Left lobe of liver (tissue), 2 donors: ENCODE data around the gene NCS1. TPM values are rescaled to one million over a fixed set of nuclear protein-coding genes. Genes with fewer than 3 reads are reported as not detected.

Experiments used
- ATAC-seq: fragments of 200-7000 bp; cut with Tn5 transposase; one replicate; pipeline ENCODE4 v1.9.1; 2020; ENCODE audit warnings: mild to moderate bottlenecking, moderate library complexity
- DNase-seq: peaks from one replicate; pipeline ENCODE4 v3.0.0-alpha.2; 2020; ENCODE audit warnings: low spot score
- total RNA-seq: library from RNA; stranded (reverse); gene quantifications from one replicate; pipeline ENCODE4 v1.2.1, GENCODE V29; 2021
- donor health status: DM: no; HTN: no; CAD: no; lungs with moderate emphysema.
- donor health status: DM: no; HTN: yes; CAD: no.

NCS1 gene
- total RNA-seq, 1 donor from 2014 or later, result 2.5 TPM

DNA sequence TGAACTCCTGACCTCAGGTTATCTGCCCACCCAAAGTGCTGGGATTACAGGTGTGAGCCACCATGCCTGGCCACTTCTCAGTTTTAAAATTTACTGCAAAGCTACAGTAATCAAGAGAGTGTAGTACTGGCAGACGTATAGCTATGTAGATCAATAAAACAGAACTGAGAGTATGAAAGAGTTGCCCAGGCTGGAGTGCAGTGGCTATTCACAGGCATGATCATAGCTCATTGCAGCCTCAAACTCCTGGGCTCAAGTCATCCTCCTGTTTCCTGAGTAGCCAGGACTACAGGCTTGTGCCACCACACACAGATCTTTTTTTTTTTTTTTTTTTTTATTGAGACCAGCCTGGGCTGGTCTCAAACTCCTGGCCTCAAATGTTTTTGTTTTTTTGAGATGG lies 26.5 kb upstream of the NCS1 start:
- ATAC-seq, result no peak
- no peak for DNase-seq

DNA sequence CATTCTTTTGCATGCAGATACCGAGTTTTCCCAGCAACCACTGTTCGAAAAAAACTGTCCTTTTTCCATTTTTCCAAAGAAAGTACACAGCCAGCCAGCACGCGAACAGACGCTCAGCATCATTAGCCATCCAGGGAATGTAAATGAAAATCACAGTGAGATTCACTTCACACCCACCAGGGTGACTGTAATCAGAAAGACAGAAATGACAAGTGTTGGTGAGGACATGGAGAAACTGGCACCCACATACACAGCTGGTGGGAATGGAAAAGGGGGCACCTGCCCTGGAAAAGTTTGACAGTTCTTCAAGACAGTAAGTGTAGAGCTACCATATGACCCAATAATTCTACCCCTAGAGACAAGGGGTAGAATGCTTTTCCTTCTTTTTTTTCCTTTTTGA lies 25.0 kb upstream of the NCS1 start:
- DNase-seq, result no peak
- ATAC-seq, result no peak

DNA sequence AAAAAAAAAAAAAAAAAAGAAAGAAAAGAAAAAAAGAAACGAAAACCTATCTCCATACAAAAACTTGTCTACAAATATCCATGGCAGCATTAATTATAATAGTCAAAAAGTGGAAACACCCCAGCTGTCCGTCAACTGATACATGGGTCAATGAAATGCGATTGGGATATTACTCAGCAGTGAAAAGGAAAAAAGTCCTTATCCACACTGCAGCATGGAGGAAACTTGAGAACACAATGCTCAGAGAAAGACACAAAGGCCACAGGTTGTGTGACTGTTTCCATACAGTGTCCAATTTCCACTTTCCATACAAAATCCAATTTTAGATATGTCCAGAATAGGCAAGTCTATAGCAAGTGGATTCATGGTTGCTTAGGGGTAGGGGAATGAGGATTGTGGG lies 24.3 kb upstream of the NCS1 start:
- DNase-seq (no peak), ATAC-seq (no peak)

DNA sequence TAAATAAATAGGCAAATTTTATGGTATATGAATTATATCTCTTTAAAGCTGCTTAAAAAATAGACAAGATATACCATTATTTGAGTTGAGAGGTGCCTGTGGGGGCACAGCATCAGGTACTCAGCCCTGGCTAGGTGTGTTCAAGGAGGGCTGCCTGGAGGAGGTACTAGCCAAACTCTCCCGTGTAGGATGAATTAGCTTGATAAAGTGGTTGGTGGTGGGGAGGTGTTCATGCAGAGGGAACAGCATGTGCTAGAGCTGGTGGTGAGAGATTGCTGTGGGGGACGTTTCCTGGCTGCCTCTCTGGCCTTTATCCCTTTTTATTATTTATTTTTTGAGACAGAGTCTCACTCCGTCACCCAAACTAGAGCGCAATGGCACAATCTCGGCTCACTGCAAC lies 23.2 kb upstream of the NCS1 start:
- no peak for DNase-seq
- ATAC-seq, result no peak

DNA sequence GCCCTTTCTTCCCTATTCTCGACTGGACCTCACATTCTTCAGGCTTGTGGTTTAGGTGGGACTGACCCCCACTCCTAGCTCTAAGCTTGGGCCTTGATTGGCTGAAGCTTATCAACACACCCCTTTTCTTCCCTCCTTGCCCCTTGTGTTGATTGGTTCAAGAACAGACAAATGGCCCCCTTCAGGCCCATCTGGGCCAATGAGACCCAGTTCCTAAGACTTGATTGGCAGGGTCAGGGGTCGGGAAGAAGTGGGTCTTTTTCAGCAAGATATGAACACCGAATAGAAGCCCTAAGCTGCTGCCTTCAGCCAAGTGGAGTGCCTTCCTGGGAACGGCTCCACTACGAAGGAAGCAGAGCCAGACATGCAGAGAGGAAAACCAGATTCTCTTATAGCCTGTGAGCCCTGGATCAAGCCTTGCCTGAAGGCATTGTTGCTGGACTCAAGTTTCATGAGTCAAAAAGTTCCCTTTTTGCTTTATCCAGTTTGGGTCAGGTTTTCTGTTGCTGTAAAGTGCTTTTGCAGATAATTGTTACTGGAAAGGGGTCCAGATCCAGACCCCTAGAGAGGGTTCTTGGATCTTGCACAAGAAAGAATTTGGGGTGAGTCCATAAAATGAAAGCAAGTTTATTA lies 22.4 kb upstream of the NCS1 start:
- no peak for ATAC-seq
- DNase-seq, result no peak

DNA sequence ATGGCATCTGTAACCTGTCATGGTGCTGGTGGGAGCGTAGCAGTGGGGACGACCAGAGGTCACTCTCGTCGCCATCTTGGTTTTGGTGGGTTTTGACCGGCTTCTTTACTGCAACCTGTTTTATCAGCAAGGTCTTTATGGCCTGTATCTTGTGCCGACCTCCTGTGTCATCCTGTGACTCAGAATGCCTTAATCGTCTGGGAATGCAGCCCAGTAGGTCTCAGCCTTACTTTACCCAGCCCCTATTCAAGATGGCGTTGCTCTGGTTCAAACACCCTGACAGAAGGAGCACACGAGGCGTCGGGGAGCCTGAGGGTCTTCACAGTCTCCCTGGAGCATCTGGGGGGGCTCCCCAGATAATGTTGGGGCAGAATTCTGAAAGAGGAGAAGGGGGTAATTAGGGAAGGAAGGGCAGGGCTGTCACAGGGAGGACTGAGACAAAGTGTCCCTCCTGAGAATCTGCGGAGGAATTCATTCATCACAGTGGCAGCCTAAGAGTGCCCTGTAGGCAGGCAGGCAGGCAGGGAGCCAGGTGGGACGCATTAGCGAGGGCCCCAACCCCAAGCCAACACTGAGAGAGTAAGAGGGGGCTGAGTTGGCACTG lies 21.3 kb upstream of the NCS1 start:
- DNase-seq (no peak), ATAC-seq (no peak)

DNA sequence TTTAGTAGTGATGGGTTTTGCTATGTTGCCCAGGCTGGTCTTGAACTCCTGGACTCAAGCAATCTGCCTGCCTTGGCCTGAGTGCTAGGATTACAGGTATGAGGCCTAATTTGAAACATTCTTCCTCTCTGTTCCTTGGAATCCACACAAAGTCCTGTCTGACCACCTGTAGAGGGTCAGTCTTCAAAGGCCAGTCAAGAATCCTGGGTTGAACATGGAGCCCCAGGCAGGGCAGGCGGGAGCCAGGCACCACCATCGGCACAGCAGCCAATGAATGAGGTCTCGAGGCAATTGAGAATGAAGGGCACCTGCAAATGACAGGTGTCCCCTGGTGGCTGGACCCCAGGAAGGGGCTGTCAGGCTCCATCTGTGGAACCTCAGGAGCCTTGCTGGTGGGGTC lies 17.4 kb upstream of the NCS1 start:
- ATAC-seq, result no peak
- no peak for DNase-seq

DNA sequence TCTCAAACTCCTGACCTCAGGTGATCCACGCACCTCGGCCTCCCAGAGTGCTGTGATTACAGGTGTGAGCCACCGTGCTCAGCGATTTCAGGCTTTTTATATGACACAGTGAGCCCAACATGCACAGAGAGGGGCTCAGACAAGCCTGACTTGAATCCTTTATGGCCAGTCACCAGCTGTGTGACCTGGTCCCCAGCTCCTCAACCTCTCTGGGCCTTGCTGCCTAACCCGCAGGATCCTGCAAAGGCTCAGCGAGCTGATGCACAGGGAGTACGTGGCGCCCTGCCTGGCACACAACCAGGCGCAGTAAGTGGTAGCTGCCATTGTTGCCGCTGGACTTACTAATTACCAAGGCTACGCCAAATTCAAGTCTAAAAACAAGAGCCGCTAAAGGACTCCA lies 16.6 kb upstream of the NCS1 start:
- no peak for ATAC-seq

DNA sequence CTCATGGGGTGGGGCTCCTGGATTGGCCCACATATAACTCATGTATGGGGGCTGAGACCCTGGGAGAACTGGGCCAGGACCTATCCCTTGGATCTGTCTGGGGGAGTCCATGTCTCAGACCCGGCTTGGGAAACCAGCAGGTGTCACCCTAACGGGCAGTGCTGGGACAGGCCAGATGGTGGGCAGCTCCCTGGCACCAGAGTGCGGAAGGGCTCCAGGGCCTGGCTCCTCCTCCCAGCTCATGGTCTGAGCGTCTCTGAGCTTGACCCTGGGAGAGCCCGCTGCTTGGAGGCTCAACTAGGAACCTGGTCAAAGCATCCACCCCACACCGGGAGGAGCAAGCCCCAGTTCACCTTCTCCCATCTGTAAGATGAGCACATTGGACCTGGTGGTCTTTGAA lies 15.5 kb upstream of the NCS1 start:
- DNase-seq (no peak), ATAC-seq (peak; percentile 49)

More for the DNA sequence above, 16.6 kb upstream of the NCS1 start:
- no peak for DNase-seq

DNA sequence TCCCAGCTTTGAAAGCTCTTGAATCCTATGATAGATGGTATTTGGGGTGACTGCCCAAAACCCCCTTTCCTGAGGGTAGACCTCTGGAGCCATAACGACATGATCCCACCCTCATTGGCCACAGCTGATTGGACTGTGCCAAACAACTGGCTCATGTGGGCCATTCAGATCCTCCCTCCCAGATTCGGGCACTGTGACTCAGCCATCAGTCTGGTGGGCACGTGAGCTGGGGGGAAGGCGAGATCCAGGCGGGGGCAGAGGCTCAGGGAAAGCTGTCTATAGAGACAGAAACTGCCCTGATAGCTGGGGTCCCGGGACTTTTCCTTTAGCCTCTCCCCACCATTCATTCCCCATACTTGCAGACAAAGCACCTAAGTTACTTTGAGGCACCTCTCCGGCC lies 15.1 kb upstream of the NCS1 start:
- ATAC-seq (no peak), DNase-seq (no peak)

DNA sequence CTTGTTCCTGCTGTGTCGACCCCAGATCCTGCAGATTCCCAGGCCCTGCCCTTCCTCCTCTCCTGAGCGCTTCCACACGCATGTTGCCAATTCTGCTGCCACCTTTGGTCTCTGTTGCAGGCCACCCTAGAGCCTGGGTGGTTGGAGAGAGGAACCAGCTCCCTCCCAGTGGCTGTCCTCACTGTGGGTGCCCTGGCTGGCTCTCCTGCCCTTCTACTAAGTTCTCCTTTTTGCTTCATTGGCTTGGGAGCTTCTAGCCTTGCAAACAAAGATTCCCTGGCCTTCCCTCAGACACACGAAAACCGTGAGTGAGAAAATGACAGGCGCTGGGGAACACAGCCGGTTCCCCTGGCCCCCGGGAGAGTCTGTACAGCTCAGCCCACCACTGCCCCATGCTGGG lies 14.2 kb upstream of the NCS1 start:
- ATAC-seq, result no peak
- no peak for DNase-seq

DNA sequence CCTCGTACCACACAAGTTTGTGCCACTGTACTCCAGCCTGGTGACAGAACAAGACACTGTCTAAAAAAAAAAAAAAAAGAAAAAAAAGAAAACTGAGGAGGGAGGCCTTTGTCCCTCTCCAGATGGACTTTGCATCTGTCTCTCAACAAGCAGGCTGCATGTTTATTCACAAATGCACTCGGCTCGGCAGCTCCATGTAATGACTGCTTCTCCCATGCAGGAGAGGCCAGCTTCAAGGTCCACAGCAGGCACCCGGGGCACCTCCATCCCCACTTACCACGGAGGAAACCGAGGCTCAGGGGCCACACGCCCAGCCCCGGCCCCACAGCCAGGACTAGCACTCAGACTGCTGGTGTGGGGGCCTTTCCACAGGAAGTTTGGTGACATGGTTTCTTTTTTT lies 13.1 kb upstream of the NCS1 start:
- DNase-seq, result no peak
- peak; percentile 94 for ATAC-seq

DNA sequence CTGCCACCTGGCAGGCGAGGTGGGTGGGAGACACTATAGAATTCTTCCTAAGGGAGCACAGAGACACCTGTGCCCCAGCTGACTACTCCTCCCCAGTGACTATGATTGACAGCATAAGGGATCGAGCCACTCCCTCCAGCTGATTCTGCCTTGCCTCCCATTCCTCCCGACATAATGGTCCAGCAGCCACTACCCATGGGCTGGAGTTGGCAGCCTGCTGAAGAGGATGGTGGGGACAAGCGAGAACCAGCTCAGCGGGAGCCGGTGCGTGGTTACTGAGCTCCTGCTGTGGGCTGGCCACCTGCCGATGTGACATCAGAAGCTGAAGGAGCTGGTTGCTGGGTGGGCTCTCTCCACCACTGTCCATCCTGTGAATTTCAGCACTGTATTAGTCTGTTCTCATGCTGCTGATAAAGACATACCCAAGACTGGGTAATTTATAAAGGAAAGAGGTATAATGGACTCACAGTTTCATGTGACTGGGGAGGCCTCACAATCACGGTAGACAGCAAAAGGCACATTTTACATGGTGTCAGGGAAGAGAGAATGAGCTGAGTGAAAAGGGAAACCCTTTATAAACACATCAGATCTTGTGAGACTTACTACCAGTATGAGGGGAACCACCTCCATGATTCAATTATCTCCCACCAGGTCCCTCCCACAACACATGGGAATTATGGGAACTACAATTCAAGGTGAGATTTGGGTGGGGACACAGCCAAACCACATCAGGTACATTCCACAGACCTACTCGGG lies 12.1 kb upstream of the NCS1 start:
- ATAC-seq, result no peak
- no peak for DNase-seq

DNA sequence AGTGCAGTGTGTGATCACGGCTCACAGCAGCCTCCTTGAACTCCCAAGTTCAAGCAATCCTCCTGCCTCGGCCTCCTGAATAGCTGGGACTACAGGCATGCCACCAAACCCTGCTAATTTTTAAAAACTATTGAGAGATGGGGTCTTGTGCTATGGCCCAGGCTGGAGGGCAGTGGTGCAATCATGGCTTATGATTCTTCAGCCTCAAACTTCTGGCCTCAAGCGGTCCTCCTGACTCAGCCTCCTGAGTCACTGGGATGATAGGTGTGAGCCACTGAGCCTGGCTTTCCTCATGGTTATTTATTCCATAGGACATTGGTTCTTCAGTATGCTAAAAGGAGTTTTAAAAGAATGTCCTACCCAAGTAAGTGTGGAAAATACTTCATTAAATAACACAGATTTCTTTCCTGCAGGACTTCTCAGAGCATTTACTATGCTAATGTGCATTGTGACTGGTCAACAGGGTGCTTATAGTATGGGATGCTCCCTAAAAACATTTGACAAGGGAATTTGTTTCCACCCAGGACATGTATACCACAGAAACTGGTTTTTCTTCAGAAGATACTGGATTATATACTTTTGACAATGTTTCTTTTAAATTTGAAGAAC lies 11.2 kb upstream of the NCS1 start:
- ATAC-seq (no peak), DNase-seq (no peak)

DNA sequence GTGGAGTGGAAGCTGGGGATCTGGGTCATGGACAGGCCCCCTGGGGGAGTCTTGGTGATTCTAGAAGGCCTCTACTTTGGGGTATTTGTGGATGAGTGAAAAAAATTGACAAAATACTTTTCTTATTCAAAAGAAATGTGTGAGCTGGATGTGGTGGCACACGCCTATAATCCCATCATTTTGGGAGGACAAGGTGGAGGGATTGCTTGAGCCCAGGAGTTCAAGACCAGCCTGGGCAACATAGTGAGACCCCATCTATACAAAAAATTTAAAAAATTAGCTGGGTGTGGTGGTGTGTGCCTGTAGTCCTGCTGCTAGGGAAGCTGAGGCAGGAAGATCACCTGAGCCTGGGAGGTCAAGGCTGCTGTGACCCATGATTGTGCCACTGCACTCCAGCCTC lies 6.6 kb upstream of the NCS1 start:
- DNase-seq (no peak), ATAC-seq (no peak)

DNA sequence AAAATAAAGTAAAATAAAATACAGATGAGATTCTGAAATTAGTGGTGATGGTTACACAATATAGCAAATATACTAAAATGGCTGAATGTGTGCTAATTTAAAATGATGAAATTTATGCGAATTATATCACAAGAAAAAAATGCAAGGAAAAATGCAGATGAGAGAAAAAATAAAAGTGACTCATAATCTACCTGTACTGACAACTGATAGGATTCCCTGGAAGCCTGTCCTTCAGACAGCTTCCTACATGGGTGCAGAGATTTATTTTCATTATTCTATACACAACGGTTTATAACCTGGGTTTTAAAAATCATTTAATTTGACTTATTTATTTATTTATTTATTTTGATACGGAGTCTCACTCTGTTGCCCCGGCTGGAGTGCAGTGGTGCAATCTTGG lies 5.8 kb upstream of the NCS1 start:
- no peak for ATAC-seq
- no peak for DNase-seq

DNA sequence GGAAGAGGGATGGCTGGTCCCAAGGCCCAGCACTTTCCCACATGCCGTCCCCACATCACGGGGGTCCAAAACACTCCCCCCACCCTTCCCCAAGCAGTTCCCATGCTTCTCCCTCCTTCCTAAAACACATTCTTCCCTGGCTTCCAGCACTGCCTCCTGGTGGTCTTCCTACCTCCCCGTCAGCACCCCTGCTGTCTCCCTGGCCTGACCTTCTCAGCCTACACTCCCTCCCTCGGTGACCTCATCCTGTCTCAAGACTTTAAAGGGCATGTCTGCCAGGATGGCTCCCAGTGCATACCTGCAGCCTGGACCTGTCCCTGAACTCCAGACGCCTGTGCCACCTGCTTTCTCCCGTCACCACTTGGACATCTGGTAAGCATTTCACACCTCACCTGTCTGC lies 4.3 kb upstream of the NCS1 start:
- DNase-seq, result no peak
- no peak for ATAC-seq

DNA sequence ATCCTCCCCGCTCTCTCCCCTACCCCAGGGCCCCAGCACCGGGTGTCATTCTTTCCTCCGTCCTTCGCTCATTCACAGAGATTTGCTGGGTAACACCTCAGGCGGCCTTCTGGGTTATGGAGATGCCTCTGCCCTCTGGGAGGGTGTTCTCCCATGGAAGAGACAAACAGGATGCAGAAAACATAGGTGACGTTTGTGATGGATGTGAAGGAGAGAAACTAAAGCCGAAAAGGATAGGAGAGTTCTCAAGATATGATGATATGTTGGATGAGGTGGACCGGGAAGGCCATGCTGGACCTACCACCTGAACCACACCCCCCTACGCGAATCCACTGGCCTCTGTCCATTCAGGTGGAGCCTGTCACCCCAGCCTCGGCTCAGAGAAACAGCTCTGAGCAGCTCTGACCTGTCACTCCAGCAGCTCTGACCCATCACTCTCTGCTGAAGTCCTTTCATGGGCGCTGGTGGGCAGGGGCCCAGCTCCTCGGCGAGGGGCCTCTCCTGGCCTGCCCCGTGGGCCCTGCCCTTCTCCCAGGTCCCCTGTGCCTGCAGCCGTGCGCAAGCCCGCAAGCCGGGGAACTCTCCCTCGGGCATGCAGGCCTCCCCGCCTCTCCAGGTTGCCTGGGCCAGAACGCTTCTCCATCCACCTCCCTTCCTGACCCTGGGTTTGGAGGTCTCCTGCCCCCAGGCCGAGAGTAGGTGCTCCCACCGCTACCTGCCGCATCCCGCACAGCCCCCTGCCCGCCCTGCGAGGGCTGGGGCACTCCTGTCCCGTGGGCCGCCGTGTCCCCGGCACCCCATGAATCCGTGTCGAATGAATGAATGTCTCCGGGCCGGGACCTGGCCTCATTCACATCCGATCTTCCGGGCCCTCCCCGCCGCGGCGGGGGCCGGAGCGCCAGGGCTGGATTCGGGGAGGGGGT lies 717 bp upstream of the NCS1 start:
- ATAC-seq (peak; percentile 3), DNase-seq (no peak)

DNA sequence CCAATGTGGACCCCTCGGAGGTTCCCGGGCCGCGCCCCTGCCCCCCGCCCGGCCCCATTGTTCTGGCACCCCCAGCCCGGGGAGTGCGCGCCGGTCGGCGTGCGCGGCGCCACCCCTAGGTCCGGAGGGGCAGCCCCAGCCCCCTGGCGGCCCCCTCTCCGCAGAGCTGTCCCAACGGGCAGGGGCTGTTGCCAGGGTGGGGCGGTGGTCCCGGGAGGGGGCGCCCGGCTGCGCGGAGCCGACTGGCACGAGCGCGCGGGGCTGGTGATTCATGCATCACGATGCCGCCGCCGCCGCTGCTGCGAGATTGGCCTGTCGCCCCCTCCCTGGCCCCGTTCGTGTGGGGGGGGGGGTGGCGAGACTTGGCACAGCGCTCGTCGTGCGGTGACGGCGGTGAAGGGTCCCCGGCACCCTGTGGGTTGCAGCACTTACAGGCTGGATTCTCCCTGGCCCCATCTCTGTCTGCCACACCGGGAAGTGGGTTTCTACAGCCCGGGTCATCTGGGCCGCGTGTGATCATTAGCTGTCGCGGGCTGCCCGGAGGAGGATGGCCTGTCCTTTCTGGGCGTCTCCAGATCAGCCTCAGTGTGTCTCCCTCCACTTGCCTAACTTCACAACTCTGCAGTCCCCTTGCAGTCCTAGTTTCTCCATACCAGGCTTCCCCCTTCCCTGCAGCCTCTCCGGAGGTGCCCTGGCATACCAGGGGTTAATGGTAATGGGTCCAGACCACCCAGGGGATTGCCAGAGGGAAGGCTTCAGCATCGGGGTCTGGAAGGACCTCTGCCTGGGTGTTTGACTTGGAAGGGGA lies 858 bp downstream of the NCS1 start:
- ATAC-seq (no peak), DNase-seq (no peak)

DNA sequence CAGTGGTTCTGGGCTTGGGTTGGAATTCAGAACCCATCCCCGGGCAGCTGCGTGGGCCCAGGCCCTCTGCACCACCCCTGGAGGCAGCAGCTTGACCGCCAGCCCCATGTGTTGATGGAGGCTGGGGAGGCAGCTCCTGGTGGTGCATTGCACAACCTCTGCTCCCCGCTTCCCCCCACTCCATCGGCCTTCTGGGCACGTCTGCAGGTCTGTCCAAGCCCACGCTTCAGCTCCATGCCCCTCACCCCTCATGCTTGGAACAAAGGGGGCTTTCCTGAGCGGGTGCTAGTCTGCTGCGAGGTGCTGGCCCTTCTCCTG lies 1.4 kb downstream of the NCS1 start:
- DNase-seq, result no peak
- ATAC-seq, result no peak
